ENCODE data around the gene PF4V1.

The PF4V1 gene

GRCh38 chr4:73864961-73865360, 11.9 kb downstream of the PF4V1 start:
- no peaks in the 10 kb centered on the region for H3K9me3 ChIP-seq
- no peak for DNase-seq
- no peak overlapping the region for H3K4me3 ChIP-seq (ENCODE audit: low read depth, low read length)
- H3K36me3 ChIP-seq = no peaks in the 10 kb centered on the region
- no peak for TF ChIP-seq CTCF (IDR thresholded peaks at IDR 0.05; ENCODE audit: low read depth, low read length)
- peaks cover 19% of the 10 kb centered on the region for H3K27me3 ChIP-seq
- no peaks in the 10 kb centered on the region for H3K4me1 ChIP-seq

GRCh38 chr4:73865431-73866096, 12.5 kb downstream of the PF4V1 start:
- no peak for TF ChIP-seq CTCF (IDR thresholded peaks at IDR 0.05; ENCODE audit: low read depth, low read length)
- no peaks in the 10 kb centered on the region for H3K36me3 ChIP-seq
- H3K9me3 ChIP-seq = no peaks in the 10 kb centered on the region
- no peaks in the 10 kb centered on the region for H3K4me1 ChIP-seq
- peaks cover 18% of the 10 kb centered on the region for H3K27me3 ChIP-seq
- no peak for DNase-seq
- no peak overlapping the region for H3K4me3 ChIP-seq (ENCODE audit: low read depth, low read length)

GRCh38 chr4:73866246-73866645, 13.2 kb downstream of the PF4V1 start:
- no peak for DNase-seq
- Histone ChIP-seq H3K27me3 (peaks cover 18% of the 10 kb centered on the region), H3K4me1 (no peaks in the 10 kb centered on the region), H3K36me3 (no peaks in the 10 kb centered on the region), H3K9me3 (no peaks in the 10 kb centered on the region), H3K4me3 (ENCODE audit: low read depth, low read length) (no peak overlapping the region)
- no peak for TF ChIP-seq CTCF (IDR thresholded peaks at IDR 0.05; ENCODE audit: low read depth, low read length)

- no peaks in the 10 kb centered on the region for H3K9me3 ChIP-seq
- no peaks in the 10 kb centered on the region for H3K4me1 ChIP-seq
- H3K4me3 ChIP-seq (ENCODE audit: low read depth, low read length) = no peak overlapping the region
- no peak for TF ChIP-seq CTCF (IDR thresholded peaks at IDR 0.05; ENCODE audit: low read depth, low read length)
- H3K36me3 ChIP-seq = no peaks in the 10 kb centered on the region
- no peak for DNase-seq
- H3K27me3 ChIP-seq = peaks cover 18% of the 10 kb centered on the region
These were observed 14.7 kb downstream of the PF4V1 start for GRCh38 chr4:73867783-73868182.

GRCh38 chr4:73868206-73869129, 15.4 kb downstream of the PF4V1 start:
- Histone ChIP-seq H3K4me3 (ENCODE audit: low read depth, low read length) (no peak overlapping the region), H3K27me3 (peaks cover 18% of the 10 kb centered on the region), H3K36me3 (no peaks in the 10 kb centered on the region), H3K9me3 (no peaks in the 10 kb centered on the region), H3K4me1 (no peaks in the 10 kb centered on the region)
- DNase-seq = no peak
- no peak for TF ChIP-seq CTCF (IDR thresholded peaks at IDR 0.05; ENCODE audit: low read depth, low read length)
